ENCODE results near the gene SVIL. TPM values are rescaled to one million over a fixed set of nuclear protein-coding genes. Genes with fewer than 3 reads are reported as not detected.
"Not testable (repeated sequence)": the region's sequence is repeated elsewhere in the genome, so short reads cannot be mapped to it uniquely, and the experiment has no call there.

Gene SVIL
- polyA plus RNA-seq, 4 donors, result 6.7 to 26.4 (median 9.8) TPM

DNA sequence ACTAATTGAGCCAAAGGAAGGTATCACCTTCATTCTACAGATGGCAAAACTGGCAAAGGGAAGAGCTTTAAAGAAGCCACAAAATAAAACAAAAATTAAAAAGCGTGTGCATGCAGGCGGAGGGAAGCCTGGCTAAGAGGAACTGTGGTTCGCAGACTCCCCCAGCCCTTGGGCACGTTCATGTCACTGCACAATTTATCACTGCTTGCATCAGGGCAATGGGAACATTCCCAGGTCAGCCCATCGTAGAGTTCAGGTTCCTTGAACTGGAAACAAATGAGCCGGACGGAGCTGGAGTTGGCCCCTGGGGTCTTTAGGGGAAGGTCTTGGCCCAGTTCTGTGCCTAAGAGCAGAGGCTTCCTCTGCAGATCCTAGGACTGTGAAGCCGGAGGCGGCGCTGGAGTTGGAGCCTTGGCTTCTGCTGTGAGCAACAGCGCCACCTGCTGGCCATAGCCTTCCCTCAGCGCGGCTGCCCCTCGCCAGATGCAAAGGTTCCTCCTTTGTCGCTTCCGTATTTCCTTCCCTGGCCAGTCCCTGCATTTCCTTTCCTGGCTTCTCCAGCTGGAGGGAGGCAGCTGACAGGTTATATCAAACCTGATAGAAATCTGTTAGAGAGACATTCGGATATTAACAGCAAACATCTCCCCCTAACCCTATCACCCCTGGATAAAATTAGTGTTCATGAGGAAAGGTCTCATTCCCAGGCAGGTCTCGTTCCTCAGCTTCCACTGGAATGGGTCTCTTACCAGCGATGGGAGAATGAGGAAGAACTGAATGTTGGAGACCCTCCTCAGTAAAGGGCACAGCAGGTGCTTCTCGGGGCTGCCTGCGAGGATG, 185.8 kb downstream of the SVIL start:
- H3K9me3 ChIP-seq (ENCODE audit: control insufficient read depth in 2 of 2, insufficient read depth in 1 of 2, low read depth in 1 of 2, low read length in 1 of 2); H3K27ac ChIP-seq (ENCODE audit: low read depth in 1 of 3, low read length in 2 of 3); H3K4me1 ChIP-seq (ENCODE audit: control insufficient read depth in 3 of 3, insufficient read depth in 2 of 3, low read depth in 1 of 3, low read length in 2 of 3); FAIRE-seq; H3K36me3 ChIP-seq (ENCODE audit: control insufficient read depth in 3 of 3, insufficient read depth in 2 of 3, low read depth in 1 of 3, low read length in 3 of 3); H3K4me3 ChIP-seq (ENCODE audit: low read depth in 1 of 3, low read length in 3 of 3); H3K27me3 ChIP-seq (ENCODE audit: control insufficient read depth in 3 of 3, insufficient read depth in 3 of 3, low read length in 3 of 3): not testable (repeated sequence)
- peak; percentile 66 to 84 for DNase-seq
- WGBS, 3 donors, result 31 to 35% (median 32%) methylated on average over 19 to 21 of the region's 21 CpGs

DNA sequence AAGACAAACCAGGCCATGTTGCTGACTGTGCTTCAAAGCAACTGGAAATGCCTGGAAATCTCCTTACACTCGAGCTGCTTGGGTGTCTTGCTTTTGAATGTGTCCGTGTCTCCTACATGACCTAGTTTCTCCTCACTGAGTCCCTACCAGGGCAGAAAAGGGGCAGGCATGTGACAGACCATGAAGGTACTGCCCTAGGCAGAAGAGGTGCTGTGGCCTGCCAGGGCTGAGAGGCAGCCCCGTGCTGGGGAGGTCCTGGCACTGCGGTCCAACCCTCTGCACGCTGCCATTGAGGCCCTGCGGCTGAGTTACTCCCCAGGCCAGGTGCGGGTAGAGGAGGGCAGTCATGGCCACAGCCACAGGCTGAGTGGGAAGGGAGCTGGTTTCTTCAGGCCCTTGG, 186.6 kb downstream of the SVIL start:
- Histone ChIP-seq H3K27ac (ENCODE audit: low read depth in 1 of 3, low read length in 2 of 3) (no peak overlapping the region), H3K9me3 (ENCODE audit: control insufficient read depth in 2 of 2, insufficient read depth in 1 of 2, low read depth in 1 of 2, low read length in 1 of 2) (no peaks in the 10 kb centered on the region), H3K4me3 (ENCODE audit: low read depth in 1 of 3, low read length in 3 of 3) (no peak overlapping the region), H3K4me1 (ENCODE audit: control insufficient read depth in 3 of 3, insufficient read depth in 2 of 3, low read depth in 1 of 3, low read length in 2 of 3) (no peaks in the 10 kb centered on the region), H3K27me3 (ENCODE audit: control insufficient read depth in 3 of 3, insufficient read depth in 3 of 3, low read length in 3 of 3) (no peaks in the 10 kb centered on the region), H3K36me3 (ENCODE audit: control insufficient read depth in 3 of 3, insufficient read depth in 2 of 3, low read depth in 1 of 3, low read length in 3 of 3) (peaks cover 0 to 4% (median 0%) of the 10 kb centered on the region in 3 donors)
- 83 to 86% (median 84%) methylated on average over 7 of the region's 7 CpGs for WGBS, 3 donors
- DNase-seq, result no peak
- no peak for FAIRE-seq

DNA sequence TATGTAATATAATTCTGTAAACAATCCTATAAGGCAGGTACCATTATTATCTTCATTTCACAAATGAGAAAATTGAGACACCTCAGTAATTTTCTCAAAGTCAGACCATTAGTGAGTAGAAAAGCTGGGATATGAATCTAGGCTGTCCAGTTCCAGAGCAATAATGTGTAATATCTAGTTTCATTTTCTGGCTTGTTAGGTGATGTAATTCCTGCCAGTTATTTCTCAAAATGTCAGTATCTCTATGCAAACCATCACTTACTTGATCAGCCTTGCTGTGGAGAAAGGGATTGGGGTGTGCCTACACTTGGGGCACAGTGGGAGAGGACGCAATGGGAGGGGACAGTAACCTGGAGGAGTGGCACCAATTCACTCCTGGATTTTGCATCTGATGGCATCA, 188.4 kb downstream of the SVIL start:
- no peak for FAIRE-seq
- H3K27ac ChIP-seq (ENCODE audit: low read depth in 1 of 3, low read length in 2 of 3), result no peak overlapping the region
- H3K9me3 ChIP-seq (ENCODE audit: control insufficient read depth in 2 of 2, insufficient read depth in 1 of 2, low read depth in 1 of 2, low read length in 1 of 2), result peaks cover 0 to 3% of the 10 kb centered on the region in 2 donors
- DNase-seq, result no peak
- no peak overlapping the region for H3K4me3 ChIP-seq (ENCODE audit: low read depth in 1 of 3, low read length in 3 of 3)
- WGBS, 3 donors, result 81 to 96% (median 87%) methylated on average over 1 of the region's 1 CpG
- H3K27me3 ChIP-seq (ENCODE audit: control insufficient read depth in 3 of 3, insufficient read depth in 3 of 3, low read length in 3 of 3), result no peaks in the 10 kb centered on the region
- H3K4me1 ChIP-seq (ENCODE audit: control insufficient read depth in 3 of 3, insufficient read depth in 2 of 3, low read depth in 1 of 3, low read length in 2 of 3), result no peaks in the 10 kb centered on the region
- H3K36me3 ChIP-seq (ENCODE audit: control insufficient read depth in 3 of 3, insufficient read depth in 2 of 3, low read depth in 1 of 3, low read length in 3 of 3), result peaks cover 0 to 4% (median 0%) of the 10 kb centered on the region in 3 donors

DNA sequence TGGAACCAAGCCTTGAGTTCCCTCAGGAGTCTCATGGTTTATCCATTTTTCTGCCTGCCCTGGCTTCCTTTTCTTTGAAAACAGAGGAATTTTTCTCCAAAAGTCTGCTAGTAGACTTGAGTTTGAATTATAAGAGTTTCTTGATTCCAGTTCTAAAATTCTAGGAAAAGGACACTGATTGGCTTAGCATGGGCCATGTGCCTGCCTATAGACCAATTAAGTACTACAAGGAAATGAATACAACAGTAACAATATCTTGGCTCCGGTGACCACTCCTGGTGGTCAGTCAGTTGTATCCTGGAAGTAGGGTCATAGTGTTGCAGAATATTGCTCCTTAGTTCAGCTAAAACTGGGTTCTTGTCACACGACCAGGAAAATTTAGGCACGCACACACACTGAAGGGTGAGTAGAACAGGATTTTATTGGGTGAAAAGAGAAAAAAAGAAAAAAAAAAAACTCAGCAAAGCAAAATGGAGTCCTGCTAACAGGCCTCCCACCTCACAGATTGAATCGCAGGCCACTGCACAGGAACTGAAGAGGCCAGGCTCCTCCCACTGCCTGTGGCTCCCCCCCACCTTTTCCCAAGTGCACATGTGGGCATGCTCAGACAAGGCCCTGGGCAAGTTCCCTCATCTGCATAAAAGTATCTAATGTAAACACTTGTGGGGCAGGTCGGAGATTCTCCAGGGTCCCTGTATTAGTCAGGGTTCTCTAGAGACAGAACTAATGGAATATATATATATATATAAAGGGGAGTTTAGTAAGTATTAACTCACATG, 190.8 kb downstream of the SVIL start:
- FAIRE-seq (no peak), DNase-seq (no peak)
- Histone ChIP-seq H3K27ac (ENCODE audit: low read depth in 1 of 3, low read length in 2 of 3) (no peak overlapping the region), H3K27me3 (ENCODE audit: control insufficient read depth in 3 of 3, insufficient read depth in 3 of 3, low read length in 3 of 3) (no peaks in the 10 kb centered on the region), H3K36me3 (ENCODE audit: control insufficient read depth in 3 of 3, insufficient read depth in 2 of 3, low read depth in 1 of 3, low read length in 3 of 3) (peaks cover 0 to 4% (median 0%) of the 10 kb centered on the region in 3 donors), H3K4me3 (ENCODE audit: low read depth in 1 of 3, low read length in 3 of 3) (no peak overlapping the region), H3K9me3 (ENCODE audit: control insufficient read depth in 2 of 2, insufficient read depth in 1 of 2, low read depth in 1 of 2, low read length in 1 of 2) (peaks cover 0 to 10% of the 10 kb centered on the region in 2 donors), H3K4me1 (ENCODE audit: control insufficient read depth in 3 of 3, insufficient read depth in 2 of 3, low read depth in 1 of 3, low read length in 2 of 3) (no peaks in the 10 kb centered on the region)
- WGBS, 3 donors, result 93 to 95% (median 93%) methylated on average over 5 of the region's 5 CpGs

DNA sequence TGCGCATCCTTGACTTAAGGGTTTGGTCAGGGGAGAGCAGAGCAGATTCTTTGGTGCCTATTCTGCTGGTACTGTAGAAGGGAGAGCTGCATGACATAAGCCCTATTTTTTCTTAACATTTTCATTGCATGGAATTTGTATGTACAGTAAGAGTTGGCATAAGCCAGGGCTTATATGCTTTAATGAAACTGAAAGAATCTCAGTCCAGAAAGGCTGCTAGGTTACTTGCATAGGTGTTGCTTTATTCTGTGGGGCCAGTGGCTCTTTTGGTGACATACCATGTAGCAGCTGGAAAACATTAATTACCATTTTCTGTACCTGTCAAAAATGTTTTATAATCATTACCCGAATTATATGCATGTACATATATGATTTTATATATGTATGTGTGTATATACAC, 193.8 kb downstream of the SVIL start:
- FAIRE-seq (no peak), DNase-seq (no peak)
- H3K4me1 ChIP-seq (ENCODE audit: control insufficient read depth in 3 of 3, insufficient read depth in 2 of 3, low read depth in 1 of 3, low read length in 2 of 3), result no peaks in the 10 kb centered on the region
- peaks cover 0 to 2% (median 0%) of the 10 kb centered on the region in 3 donors for H3K36me3 ChIP-seq (ENCODE audit: control insufficient read depth in 3 of 3, insufficient read depth in 2 of 3, low read depth in 1 of 3, low read length in 3 of 3)
- H3K27ac ChIP-seq (ENCODE audit: low read depth in 1 of 3, low read length in 2 of 3), result no peak overlapping the region
- peaks cover 5 to 32% of the 10 kb centered on the region in 2 donors for H3K9me3 ChIP-seq (ENCODE audit: control insufficient read depth in 2 of 2, insufficient read depth in 1 of 2, low read depth in 1 of 2, low read length in 1 of 2)
- no peaks in the 10 kb centered on the region for H3K27me3 ChIP-seq (ENCODE audit: control insufficient read depth in 3 of 3, insufficient read depth in 3 of 3, low read length in 3 of 3)
- 92 to 98% (median 94%) methylated on average over 2 of the region's 2 CpGs for WGBS, 3 donors
- no peak overlapping the region for H3K4me3 ChIP-seq (ENCODE audit: low read depth in 1 of 3, low read length in 3 of 3)

DNA sequence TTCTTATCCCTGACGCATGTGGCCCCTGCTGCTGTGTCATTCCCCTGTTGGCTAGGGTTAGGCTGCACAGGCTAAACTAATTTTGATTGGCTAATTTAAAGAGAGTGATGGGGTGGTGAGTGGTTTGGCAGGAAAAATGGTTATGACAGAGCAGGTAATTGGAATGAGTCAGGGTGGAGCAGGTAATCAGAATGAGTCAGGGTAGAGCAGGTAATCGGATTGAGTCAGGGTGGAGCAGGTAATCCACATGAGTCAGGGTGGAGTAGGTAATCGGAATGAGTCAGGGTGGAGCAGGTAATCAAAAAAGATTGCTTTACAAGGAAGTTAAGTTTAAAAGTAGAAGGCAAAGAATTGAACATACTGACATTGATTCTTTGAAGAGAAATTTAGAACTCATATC, 195.8 kb downstream of the SVIL start:
- not testable (repeated sequence) for H3K27me3 ChIP-seq (ENCODE audit: control insufficient read depth in 3 of 3, insufficient read depth in 3 of 3, low read length in 3 of 3); FAIRE-seq; H3K36me3 ChIP-seq (ENCODE audit: control insufficient read depth in 3 of 3, insufficient read depth in 2 of 3, low read depth in 1 of 3, low read length in 3 of 3); H3K27ac ChIP-seq (ENCODE audit: low read depth in 1 of 3, low read length in 2 of 3); H3K4me1 ChIP-seq (ENCODE audit: control insufficient read depth in 3 of 3, insufficient read depth in 2 of 3, low read depth in 1 of 3, low read length in 2 of 3); H3K4me3 ChIP-seq (ENCODE audit: low read depth in 1 of 3, low read length in 3 of 3)
- 70 to 88% (median 77%) methylated on average over 3 of the region's 3 CpGs for WGBS, 3 donors
- DNase-seq, result peak in 1 of 2 donors; percentile 35
- peaks cover 5 to 33% of the 10 kb centered on the region in 2 donors for H3K9me3 ChIP-seq (ENCODE audit: control insufficient read depth in 2 of 2, insufficient read depth in 1 of 2, low read depth in 1 of 2, low read length in 1 of 2)

DNA sequence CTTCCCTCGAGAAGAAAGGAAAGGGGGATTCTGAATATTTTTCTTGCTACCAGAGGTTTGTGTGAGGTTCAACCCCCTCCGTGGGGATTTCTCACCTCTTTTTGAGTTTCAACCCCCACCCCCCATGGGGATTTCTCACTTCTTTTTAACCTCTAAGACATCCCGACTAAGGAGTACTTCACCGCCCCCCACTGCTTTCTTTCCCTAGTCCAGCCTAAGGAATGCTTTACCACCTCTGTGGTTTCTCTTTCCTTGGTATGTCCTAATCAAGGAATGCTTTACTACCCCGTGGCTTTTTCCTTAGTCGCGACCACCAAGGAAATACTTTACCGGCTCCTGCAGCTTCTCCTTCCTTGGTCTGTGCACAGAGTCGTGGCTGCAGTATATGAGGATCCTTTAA, 196.5 kb downstream of the SVIL start:
- H3K36me3 ChIP-seq (ENCODE audit: control insufficient read depth in 3 of 3, insufficient read depth in 2 of 3, low read depth in 1 of 3, low read length in 3 of 3), result peaks cover 0 to 2% (median 0%) of the 10 kb centered on the region in 3 donors
- H3K4me1 ChIP-seq (ENCODE audit: control insufficient read depth in 3 of 3, insufficient read depth in 2 of 3, low read depth in 1 of 3, low read length in 2 of 3), result no peaks in the 10 kb centered on the region
- no peaks in the 10 kb centered on the region for H3K27me3 ChIP-seq (ENCODE audit: control insufficient read depth in 3 of 3, insufficient read depth in 3 of 3, low read length in 3 of 3)
- H3K9me3 ChIP-seq (ENCODE audit: control insufficient read depth in 2 of 2, insufficient read depth in 1 of 2, low read depth in 1 of 2, low read length in 1 of 2), result peaks cover 5 to 33% of the 10 kb centered on the region in 2 donors
- WGBS, 3 donors, result 91 to 93% (median 93%) methylated on average over 9 of the region's 9 CpGs
- no peak overlapping the region for H3K27ac ChIP-seq (ENCODE audit: low read depth in 1 of 3, low read length in 2 of 3)
- FAIRE-seq, result no peak
- no peak overlapping the region for H3K4me3 ChIP-seq (ENCODE audit: low read depth in 1 of 3, low read length in 3 of 3)
- no peak for DNase-seq

DNA sequence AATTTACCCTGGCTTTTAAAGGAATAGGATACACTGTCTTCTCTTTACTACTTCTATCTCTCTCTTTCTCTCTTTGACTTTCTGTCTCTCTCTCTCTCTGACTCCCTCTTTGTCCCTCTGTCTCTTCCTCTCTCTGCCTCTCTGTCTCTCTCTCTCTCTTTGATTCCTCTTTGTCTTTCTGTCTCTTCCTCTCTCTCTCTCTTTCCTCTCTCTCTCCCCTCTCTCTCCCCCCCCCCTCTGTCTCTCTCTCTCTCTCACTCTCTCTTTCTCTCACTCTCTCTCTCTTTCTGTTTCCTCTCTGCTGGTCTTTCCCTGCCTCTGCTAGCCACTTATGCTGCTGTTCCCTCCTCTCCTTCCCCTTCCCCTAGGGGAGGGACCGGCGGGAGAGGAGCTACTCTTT, 196.9 kb downstream of the SVIL start:
- peaks cover 5 to 33% of the 10 kb centered on the region in 2 donors for H3K9me3 ChIP-seq (ENCODE audit: control insufficient read depth in 2 of 2, insufficient read depth in 1 of 2, low read depth in 1 of 2, low read length in 1 of 2)
- no peak overlapping the region for H3K4me3 ChIP-seq (ENCODE audit: low read depth in 1 of 3, low read length in 3 of 3)
- WGBS, 3 donors, result 88 to 100% (median 98%) methylated on average over 2 of the region's 2 CpGs
- H3K27me3 ChIP-seq (ENCODE audit: control insufficient read depth in 3 of 3, insufficient read depth in 3 of 3, low read length in 3 of 3), result no peaks in the 10 kb centered on the region
- DNase-seq, result no peak
- no peak for FAIRE-seq
- no peak overlapping the region for H3K27ac ChIP-seq (ENCODE audit: low read depth in 1 of 3, low read length in 2 of 3)
- peaks cover 0 to 2% (median 0%) of the 10 kb centered on the region in 3 donors for H3K36me3 ChIP-seq (ENCODE audit: control insufficient read depth in 3 of 3, insufficient read depth in 2 of 3, low read depth in 1 of 3, low read length in 3 of 3)
- no peaks in the 10 kb centered on the region for H3K4me1 ChIP-seq (ENCODE audit: control insufficient read depth in 3 of 3, insufficient read depth in 2 of 3, low read depth in 1 of 3, low read length in 2 of 3)

Measured in small intestine (tissue), 7 donors.